GM12865 (cell line): ENCODE measurements around the gene SLCO1B3.

Experiments
- DNase-seq: peaks from one replicate; pipeline ENCODE4 v3.0.0; 2010; ENCODE audit warnings: low read depth
- H3K4me3 ChIP-seq: 2 replicates; pipeline ENCODE4 v1.5.1; 2011; ENCODE audit warnings: mild to moderate bottlenecking, low read depth, low read length, control low read depth
- CTCF ChIP-seq: IDR thresholded peaks from 2 replicates; pipeline ENCODE4 v1.5.1; 2011; ENCODE audit warnings: low read length, control low read depth, low read depth, inconsistent platforms; ENCODE audit not compliant: insufficient read depth; ENCODE audit errors: missing control alignments

The SLCO1B3 gene

GRCh38 chr12:20868277-20868676 is 57.8 kb downstream of the SLCO1B3 start:
- no peak overlapping the region for H3K4me3 ChIP-seq
- peak; percentile 56 for DNase-seq
- TF ChIP-seq CTCF = no peak

- no peak for DNase-seq
- no peak for TF ChIP-seq CTCF
These were observed 72.8 kb downstream of the SLCO1B3 start for GRCh38 chr12:20883288-20883687.

GRCh38 chr12:20885116-20885515 is 74.6 kb downstream of the SLCO1B3 start:
- no peak for DNase-seq
- no peak overlapping the region for H3K4me3 ChIP-seq
- TF ChIP-seq CTCF = no peak

More at GRCh38 chr12:20883288-20883687, 72.8 kb downstream of the SLCO1B3 start:
- H3K4me3 ChIP-seq = no peak overlapping the region

- H3K4me3 ChIP-seq = no peak overlapping the region
- TF ChIP-seq CTCF = no peak
- DNase-seq = no peak
These were observed 75.0 kb downstream of the SLCO1B3 start for GRCh38 chr12:20885552-20885951.

- DNase-seq = no peak
- H3K4me3 ChIP-seq = no peak overlapping the region
- no peak for TF ChIP-seq CTCF
These were observed 106.8 kb downstream of the SLCO1B3 start for GRCh38 chr12:20917269-20917668.

- TF ChIP-seq CTCF = no peak
- H3K4me3 ChIP-seq = no peak overlapping the region
- no peak for DNase-seq
These were observed 107.3 kb downstream of the SLCO1B3 start for GRCh38 chr12:20917819-20918218.

- H3K4me3 ChIP-seq = no peak overlapping the region
- TF ChIP-seq CTCF = no peak
- no peak for DNase-seq
These were observed 121.4 kb downstream of the SLCO1B3 start for GRCh38 chr12:20931894-20932293.
